T-helper 2 cell (primary cell): ENCODE results near the gene INAVA.

Experiments
- DNase-seq, 5 experiments: peaks; one replicate each; pipeline versions ENCODE4 v3.0.0 to v3.0.0-alpha.2; 2012 to 2022

Gene INAVA

GRCh38 chr1:200877839-200878551 is 16.7 kb upstream of the INAVA start:
- peak in 2 of 5 experiments; percentile 44 to 83 for DNase-seq

- DNase-seq: peak in 1 of 5 experiments; percentile 21
Observed at GRCh38 chr1:200880212-200880611, 14.5 kb upstream of the INAVA start.

GRCh38 chr1:200883118-200883517 is 11.6 kb upstream of the INAVA start:
- DNase-seq: no peak

- DNase-seq: no peak
Observed at GRCh38 chr1:200885623-200886402, 8.9 kb upstream of the INAVA start.

- no peak for DNase-seq
Observed at GRCh38 chr1:200886594-200886993, 8.1 kb upstream of the INAVA start.

- DNase-seq: no peak
Observed at GRCh38 chr1:200887036-200887435, 7.7 kb upstream of the INAVA start.

GRCh38 chr1:200887772-200888348 is 6.8 kb upstream of the INAVA start:
- DNase-seq: no peak

- DNase-seq: peak in 3 of 5 experiments; percentile 28 to 77 (median 74)
Observed at GRCh38 chr1:200888349-200888838, 6.3 kb upstream of the INAVA start.

- DNase-seq: peak in 1 of 5 experiments; percentile 50
Observed at GRCh38 chr1:200889571-200889970, 5.1 kb upstream of the INAVA start.

- DNase-seq: no peak
Observed at GRCh38 chr1:200890027-200890426, 4.7 kb upstream of the INAVA start.

- no peak for DNase-seq
Observed at GRCh38 chr1:200890818-200891773, 3.6 kb upstream of the INAVA start.

GRCh38 chr1:200891774-200892157 is 2.9 kb upstream of the INAVA start:
- no peak for DNase-seq

- DNase-seq: no peak
Observed at GRCh38 chr1:200892546-200892945, 2.2 kb upstream of the INAVA start.

- no peak for DNase-seq
Observed at GRCh38 chr1:200892958-200893357, 1.7 kb upstream of the INAVA start.

GRCh38 chr1:200893411-200893901 is 1.2 kb upstream of the INAVA start:
- no peak for DNase-seq

GRCh38 chr1:200895443-200895789 is 716 bp downstream of the INAVA start:
- no peak for DNase-seq

GRCh38 chr1:200895801-200896530 is 1.3 kb downstream of the INAVA start:
- DNase-seq: no peak

- no peak for DNase-seq
Observed at GRCh38 chr1:200896531-200897196, 2.0 kb downstream of the INAVA start.

GRCh38 chr1:200897259-200897658 is 2.6 kb downstream of the INAVA start:
- DNase-seq: no peak

GRCh38 chr1:200899015-200899386 is 4.3 kb downstream of the INAVA start:
- no peak for DNase-seq

GRCh38 chr1:200899451-200899915 is 4.8 kb downstream of the INAVA start:
- no peak for DNase-seq
